Measurements from ENCODE around the gene DNAJB5. TPM values are rescaled to one million over a fixed set of nuclear protein-coding genes. Genes with fewer than 3 reads are reported as not detected.

Gene DNAJB5
- total RNA-seq, 1 donor from 2014 or later: 28.7 TPM

- Mint-ChIP-seq H3K27me3 (ENCODE audit: low read depth) (peaks cover 59% of the 10 kb centered on the region), H3K9me3 (no peaks in the 10 kb centered on the region), H3K36me3 (ENCODE audit: low read depth) (no peaks in the 10 kb centered on the region), H3K27ac (ENCODE audit: unreplicated experiment) (no peak within 1 kb of the TSS), H3K4me3 (peak within 1 kb of the TSS; percentile 77), H3K4me1 (peaks cover 31% of the 10 kb centered on the region)
- no peak for DNase-seq (ENCODE audit: low read depth, low spot score)
- TF ChIP-seq, protein P1, sequence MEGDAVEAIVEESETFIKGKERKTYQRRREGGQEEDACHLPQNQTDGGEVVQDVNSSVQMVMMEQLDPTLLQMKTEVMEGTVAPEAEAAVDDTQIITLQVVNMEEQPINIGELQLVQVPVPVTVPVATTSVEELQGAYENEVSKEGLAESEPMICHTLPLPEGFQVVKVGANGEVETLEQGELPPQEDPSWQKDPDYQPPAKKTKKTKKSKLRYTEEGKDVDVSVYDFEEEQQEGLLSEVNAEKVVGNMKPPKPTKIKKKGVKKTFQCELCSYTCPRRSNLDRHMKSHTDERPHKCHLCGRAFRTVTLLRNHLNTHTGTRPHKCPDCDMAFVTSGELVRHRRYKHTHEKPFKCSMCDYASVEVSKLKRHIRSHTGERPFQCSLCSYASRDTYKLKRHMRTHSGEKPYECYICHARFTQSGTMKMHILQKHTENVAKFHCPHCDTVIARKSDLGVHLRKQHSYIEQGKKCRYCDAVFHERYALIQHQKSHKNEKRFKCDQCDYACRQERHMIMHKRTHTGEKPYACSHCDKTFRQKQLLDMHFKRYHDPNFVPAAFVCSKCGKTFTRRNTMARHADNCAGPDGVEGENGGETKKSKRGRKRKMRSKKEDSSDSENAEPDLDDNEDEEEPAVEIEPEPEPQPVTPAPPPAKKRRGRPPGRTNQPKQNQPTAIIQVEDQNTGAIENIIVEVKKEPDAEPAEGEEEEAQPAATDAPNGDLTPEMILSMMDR (conservative IDR thresholded peaks at IDR 0.05): peak; percentile 11
These were observed 31.8 kb upstream of the DNAJB5 start, which contains the start of gene PHF24 for GRCh38 chr9:34957492-34958410. Gene PHF24, plus strand, starts transcription at chr9:34958285. Its CDS starts 13,014 bp downstream, at chr9:34971299.

DNA sequence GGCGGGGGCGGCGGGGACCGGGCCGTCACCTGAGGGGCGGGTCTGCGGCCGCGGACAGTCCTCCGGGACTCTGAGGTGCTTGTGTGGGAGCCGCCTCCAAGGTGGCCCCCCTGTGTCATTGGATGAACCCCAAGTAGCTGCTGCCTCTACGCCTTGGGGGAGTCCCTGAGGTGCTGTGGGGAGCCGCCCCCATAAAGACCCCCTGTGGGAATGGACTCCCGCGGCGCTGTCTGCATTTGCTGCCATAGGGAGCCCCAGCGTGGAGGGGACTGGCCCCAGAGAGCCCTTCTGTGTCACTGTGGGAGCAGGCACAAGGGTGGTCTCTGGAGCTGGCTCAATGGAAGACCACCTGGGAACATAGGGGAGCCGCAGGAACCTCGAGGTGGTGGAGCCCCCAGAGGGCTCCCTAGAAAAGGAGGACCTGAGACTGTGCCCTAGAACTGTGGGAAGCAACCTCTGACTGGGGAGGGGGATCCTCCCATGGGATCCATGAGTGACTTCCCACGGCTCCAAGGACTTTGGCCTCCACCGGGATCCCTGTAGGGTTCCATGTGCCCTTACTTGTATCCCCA, 31.0 kb upstream of the DNAJB5 start:
- H3K36me3 Mint-ChIP-seq (ENCODE audit: low read depth): no peaks in the 10 kb centered on the region
- H3K9me3 Mint-ChIP-seq: no peaks in the 10 kb centered on the region
- no peak for DNase-seq (ENCODE audit: low read depth, low spot score)
- peaks cover 64% of the 10 kb centered on the region for H3K27me3 Mint-ChIP-seq (ENCODE audit: low read depth)
- H3K4me3 Mint-ChIP-seq: peak overlapping the region; percentile 71
- TF ChIP-seq, protein P1 (conservative IDR thresholded peaks at IDR 0.05): no peak
- peaks cover 37% of the 10 kb centered on the region for H3K4me1 Mint-ChIP-seq
- H3K27ac Mint-ChIP-seq (ENCODE audit: unreplicated experiment): no peak overlapping the region

GRCh38 chr9:34959461-34959860, 30.1 kb upstream of the DNAJB5 start:
- Mint-ChIP-seq H3K4me3 (peak overlapping the region; percentile 71), H3K36me3 (ENCODE audit: low read depth) (no peaks in the 10 kb centered on the region), H3K9me3 (no peaks in the 10 kb centered on the region), H3K27ac (ENCODE audit: unreplicated experiment) (no peak overlapping the region), H3K4me1 (peaks cover 29% of the 10 kb centered on the region), H3K27me3 (ENCODE audit: low read depth) (peaks cover 71% of the 10 kb centered on the region)
- TF ChIP-seq, protein P1 (conservative IDR thresholded peaks at IDR 0.05): no peak
- no peak for DNase-seq (ENCODE audit: low read depth, low spot score)

- TF ChIP-seq, protein P1 (conservative IDR thresholded peaks at IDR 0.05): no peak
- Mint-ChIP-seq H3K4me3 (no peak overlapping the region), H3K4me1 (peaks cover 15% of the 10 kb centered on the region), H3K36me3 (ENCODE audit: low read depth) (no peaks in the 10 kb centered on the region), H3K27me3 (ENCODE audit: low read depth) (peaks cover 73% of the 10 kb centered on the region), H3K9me3 (no peaks in the 10 kb centered on the region), H3K27ac (ENCODE audit: unreplicated experiment) (no peak overlapping the region)
- DNase-seq (ENCODE audit: low read depth, low spot score): no peak
These were observed 27.7 kb upstream of the DNAJB5 start for GRCh38 chr9:34961574-34962490.

DNA sequence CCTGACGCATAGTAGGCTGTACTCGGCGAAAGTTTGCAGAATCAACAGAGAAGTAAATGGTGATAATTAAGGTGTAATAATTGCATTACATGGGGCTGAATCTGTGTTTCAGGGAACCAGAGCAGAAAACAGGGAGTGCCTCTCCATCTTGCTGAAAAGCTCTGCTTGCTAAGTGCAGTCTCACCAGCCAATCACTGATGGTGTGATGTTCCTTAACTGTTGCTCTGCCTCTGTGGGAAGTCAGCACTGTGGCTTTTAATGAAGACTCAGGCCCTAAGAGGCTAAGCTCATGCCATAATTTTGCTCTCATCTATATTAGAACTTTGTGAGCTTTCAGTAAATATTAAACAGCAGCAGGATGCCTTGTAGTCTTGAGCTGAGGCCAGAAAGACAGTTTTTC, 27.0 kb upstream of the DNAJB5 start:
- Mint-ChIP-seq H3K4me3 (no peak overlapping the region), H3K9me3 (no peaks in the 10 kb centered on the region), H3K27me3 (ENCODE audit: low read depth) (peaks cover 72% of the 10 kb centered on the region), H3K36me3 (ENCODE audit: low read depth) (no peaks in the 10 kb centered on the region), H3K4me1 (peaks cover 8% of the 10 kb centered on the region), H3K27ac (ENCODE audit: unreplicated experiment) (no peak overlapping the region)
- DNase-seq (ENCODE audit: low read depth, low spot score): no peak
- TF ChIP-seq, protein P1 (conservative IDR thresholded peaks at IDR 0.05): no peak

All from neural crest cell (in vitro differentiated cells).